Stimulated activated CD8-positive, alpha-beta memory T cell treated with anti-CD3 and anti-CD28 coated beads, Interleukin-4, amount 100 ng/mL, for 24 hours (primary cell): Measurements from ENCODE around the gene CBFA2T3.
"Not testable (repeated sequence)": the region's sequence is repeated elsewhere in the genome, so short reads cannot be mapped to it uniquely, and the experiment has no call there.

Experiments used
- DNase-seq: peaks from one replicate; pipeline ENCODE4 v3.0.0-alpha.2; 2020; ENCODE audit warnings: low read depth

The CBFA2T3 gene

DNA sequence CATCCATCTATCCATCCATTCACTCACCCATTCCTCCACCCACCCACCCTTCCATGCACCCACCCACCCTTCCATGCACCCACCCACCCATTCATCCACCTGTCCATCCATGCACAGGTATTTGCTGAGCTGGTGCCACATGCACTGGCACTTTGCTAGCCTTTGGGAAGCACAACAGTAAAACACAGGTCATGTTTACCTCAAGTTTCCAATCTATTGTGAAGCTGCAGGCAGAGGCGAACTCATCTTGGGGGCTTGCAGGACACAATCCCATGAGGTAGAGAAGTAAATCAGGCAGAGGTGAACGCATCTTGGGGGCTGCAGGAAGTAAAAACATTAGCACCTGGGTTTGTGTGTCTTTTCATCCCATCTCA lies 35.6 kb upstream of the CBFA2T3 start:
- DNase-seq = no peak

DNA sequence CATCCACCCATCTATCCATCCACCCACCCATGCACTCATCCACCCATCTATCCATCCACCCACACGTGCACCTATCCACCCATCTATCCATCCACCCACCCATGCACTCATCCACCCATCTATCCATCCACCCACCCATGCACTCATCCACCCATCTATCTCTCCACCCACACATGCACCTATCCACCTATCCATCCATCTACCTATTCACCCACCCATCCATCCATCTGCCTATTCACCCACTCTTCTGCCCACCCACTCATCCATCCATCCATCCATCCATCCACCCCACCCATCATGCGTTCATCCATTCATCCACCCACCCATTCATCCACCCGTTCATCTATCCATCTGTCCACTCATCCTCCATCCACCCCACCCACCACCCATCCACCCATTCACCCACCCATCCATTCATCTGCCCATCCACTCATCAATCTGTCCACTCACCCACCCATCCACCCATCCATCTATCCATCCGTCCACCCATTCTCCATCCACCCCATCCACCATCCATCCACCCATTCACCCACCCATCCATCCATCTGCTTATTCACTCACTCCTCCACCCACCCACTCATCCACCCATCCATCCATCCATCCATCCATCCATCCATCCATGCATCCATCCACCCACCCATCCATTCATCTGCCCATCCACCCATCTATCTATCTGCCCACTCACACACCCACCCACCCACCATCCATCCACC lies 35.1 kb upstream of the CBFA2T3 start:
- DNase-seq = no peak

DNA sequence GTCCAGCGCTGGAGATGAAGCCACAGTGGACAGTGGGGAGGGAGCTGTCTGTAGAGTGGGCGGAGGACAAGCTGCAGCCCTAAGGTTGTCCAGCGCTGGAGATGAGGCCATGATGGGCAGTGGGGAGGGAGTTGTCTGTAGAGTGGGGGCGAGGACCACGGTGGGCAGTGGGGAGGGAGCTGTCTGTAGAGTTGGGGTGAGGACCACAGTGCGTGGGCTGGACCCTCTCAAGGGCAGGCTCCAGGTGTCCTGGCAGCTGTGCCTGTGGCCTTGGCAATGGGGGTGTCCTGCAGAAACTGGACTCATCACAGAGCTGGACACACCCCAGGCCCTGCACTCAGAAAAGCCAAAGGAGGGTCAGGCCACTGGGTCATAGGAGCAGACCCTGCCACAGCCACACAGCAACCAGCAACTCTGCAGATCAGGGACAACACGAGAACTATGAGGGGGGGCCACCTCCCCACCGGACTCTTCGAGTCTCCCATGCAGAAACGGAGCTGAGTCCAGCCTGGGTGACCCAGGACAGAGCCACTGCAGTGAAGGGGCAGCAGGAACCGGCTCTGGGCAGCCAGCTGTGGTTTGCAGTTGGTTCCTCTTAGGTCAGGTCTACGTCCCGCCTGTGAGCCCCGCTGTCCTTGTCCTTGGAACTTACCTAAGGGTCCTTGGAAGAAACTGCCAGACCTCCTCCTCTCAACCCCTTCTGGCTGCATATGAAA lies 33.4 kb upstream of the CBFA2T3 start:
- DNase-seq = no peak

DNA sequence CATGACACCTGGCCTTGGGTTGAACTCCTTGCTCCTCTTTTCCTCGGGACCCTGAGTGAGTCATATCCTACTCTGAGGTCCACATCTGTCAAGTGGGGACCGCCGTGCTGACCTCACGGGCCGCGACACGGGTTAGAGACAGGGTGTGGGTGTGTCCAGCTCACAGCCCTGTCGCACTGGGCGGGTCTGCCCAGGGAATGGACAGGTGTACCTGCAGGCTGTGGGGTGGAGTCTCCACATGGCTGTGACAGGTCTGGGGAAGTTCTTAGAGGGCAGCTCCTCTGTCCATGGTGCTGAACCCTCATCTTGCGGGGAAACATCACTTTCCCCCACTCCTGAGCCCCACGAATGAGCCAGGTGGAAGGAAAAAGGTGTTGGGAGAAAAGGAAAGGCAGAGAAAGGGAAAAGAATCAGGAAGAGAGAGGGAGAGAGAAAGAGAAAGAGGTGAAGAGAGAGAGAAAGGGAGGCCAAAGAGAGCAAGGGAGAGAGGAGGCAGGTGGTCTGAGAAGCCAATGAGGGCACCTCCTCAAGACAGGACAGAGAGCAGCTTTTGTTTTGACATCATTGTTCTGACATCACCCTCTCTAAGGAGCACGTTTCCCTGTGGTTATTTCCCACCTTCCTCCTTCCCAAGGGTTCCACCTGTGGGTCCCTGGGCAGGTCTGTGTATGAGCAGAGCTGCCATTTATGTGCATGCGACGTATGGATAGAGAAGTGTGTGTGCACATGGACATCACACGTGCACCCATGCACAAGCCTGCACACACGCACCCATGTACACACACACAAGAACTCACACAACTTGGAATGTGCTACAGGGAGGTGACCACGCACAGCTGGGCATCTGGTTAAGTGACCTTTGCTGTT lies 32.6 kb upstream of the CBFA2T3 start:
- DNase-seq = no peak

DNA sequence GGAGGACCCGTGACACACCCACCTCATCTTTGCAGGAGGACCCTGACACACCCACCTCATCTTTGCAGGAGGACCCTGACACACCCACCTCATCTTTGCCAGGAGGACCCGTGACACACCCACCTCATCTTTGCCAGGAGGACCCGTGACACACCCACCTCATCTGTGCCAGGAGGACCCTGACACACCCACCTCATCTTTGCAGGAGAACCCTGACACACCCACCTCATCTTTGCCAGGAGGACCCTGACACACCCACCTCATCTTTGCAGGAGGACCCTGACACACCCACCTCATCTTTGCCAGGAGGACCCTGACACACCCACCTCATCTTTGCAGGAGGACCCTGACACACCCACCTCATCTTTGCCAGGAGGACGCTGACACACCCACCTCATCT lies 31.8 kb upstream of the CBFA2T3 start:
- DNase-seq = not testable (repeated sequence)

DNA sequence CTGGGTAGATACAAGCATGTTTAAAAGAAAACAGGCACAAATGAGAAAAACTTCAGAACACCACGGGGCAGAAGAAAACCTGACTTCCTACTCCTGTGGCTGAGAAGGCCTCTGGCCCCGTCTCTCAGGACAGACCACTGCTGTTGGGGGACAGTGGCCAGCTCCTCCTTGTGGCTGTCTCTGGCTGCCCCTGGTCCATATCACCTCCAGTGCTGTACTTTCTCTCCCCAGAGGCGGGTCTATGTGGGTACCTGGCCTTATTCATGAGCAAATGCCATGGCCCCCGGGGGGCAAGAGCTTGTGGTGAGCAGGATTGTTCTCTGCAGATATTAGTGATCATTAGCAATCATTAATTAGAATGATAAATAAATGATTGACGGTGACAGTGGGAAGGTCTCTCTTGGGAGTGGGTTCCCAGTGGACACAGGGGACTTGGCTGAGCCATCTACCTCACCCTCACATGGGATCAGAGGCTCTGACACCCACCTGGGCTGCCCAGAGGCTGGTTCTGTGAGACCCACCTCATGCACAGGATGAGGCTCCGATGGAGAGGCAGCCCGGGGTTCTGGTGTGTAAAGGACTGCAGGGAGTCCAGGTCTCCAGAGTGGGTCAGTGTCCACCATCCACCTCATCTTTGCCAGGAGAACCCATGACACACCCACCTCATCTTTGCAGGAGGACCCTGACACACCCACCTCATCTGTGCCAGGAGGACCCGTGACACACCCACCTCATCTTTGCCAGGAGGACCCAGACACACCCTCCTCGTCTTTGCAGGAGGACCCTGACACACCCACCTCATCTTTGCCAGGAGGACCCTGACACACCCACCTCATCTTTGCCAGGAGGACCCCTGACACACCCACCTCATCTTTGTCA lies 30.6 kb upstream of the CBFA2T3 start:
- DNase-seq = no peak

DNA sequence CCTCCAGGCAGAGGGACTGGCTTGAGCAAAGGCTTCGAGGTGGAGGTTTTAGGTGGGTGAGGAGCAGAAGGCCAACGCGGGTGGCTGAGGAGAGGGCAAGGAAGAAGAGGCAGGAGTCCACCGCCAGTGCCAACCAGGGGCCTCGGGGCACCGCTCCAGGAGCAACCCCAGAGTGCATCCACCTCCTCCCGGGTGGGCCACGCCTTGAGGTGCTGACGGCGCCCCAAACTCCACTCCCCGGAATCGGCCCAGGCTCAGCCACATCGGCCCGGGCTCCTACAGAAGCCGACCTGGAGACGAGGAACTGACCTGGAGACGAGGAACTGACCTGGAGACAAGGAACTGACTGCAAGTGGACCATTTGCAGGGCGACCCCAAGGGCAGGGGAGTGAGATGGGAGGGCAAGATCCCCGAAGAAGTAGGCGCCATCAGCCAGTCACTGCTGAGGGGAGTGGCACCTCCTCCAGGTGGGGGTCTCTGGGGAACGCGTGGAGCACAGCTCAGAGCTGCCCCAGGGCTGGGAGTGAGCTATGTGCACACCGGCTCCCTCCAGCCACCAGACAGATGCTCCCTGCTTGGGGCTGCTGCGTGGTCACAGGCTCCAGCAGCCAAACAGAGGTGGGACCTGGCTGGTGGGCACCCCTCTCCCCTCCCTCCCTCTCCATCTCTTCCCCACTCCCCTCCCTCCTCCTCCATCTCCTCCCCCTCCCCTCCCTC lies 29.2 kb upstream of the CBFA2T3 start:
- DNase-seq = no peak

DNA sequence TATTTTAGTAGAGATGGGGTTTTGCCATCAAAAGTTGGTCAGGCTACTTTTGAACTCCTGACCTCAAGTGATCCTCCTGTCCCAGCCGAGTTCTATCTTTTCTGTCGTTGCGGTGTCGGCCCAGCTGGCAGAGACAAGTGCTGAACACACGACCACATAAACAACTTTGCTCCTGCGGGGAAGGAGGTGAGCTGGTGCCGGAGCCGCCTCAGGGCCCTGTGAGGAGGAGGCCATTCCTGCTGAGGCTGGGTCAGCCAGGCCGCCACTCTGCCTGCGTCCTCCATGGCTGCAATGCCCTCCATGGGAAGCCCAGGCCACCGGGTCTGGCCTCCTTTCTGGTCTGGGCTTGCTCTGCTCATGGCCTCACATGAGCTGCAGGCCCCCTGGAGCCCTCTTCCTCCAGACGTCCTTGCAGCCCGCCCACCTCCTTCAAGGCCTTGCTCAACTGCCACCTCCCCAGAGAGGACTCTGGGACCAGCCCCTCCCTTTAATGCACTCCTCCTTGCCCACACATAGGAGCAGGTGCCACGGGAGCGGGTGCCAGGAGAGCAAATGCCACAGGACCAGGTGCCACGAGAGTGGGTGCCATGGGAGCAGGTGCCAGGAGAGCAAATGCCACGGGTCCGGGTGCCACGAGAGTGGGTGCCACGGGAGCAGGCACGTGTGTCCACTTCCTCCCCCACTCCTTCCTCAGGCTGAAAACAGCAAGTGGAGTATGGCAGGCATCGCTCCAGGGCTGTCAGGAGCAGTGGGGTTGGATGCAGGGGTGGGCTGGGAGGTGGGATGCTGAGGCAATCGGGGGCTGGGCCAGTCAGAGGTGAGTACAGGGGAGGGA lies 28.4 kb upstream of the CBFA2T3 start:
- DNase-seq = no peak

DNA sequence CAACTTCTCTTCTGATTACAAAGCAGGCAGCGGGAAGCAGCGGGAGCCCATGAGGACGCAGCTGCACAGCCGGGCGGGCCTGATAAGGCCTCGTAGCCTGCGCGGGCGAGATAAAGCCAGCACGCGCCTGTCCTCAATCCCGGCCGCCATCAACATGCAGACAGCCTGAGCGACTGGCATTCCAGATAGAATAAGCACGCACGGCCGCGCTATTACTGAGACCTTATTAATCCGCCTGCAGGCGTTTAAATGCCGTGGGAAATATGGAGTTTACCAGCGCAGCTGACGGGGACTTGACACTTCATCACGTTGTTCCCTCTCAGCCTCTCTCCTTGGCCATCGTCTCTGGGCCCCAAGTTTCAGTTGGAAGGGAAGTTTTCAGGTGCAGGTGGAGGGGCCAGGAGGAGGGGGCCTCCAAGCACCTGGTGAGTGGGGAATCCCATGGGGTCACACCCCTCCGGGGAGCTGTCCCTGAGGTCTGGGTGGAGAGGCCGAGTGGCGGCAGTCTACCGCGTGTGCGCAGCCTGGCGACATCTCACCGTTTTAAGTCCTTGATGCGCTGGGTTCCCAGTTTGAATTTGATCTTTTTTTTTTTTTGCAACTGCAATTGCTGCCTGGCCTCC lies 27.3 kb upstream of the CBFA2T3 start:
- DNase-seq = no peak

DNA sequence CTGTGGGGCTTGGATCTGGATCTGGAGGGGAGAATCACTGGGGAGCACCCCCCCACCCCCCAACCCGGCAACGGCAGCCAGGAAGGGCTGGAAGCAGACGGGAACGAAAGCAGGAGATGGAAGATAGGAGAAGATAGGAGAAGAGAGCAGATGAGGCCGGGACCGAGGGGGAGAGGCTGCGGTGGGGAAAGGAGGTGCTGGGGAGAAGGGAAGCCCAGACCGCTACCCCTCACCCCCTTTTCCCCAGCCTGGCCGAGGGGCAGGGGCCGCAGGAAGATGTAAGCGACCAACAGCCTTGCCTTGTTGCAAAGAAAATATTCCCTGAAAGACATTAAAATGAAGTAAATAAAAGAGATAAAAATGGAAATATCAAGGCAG lies 26.8 kb upstream of the CBFA2T3 start:
- DNase-seq = no peak

DNA sequence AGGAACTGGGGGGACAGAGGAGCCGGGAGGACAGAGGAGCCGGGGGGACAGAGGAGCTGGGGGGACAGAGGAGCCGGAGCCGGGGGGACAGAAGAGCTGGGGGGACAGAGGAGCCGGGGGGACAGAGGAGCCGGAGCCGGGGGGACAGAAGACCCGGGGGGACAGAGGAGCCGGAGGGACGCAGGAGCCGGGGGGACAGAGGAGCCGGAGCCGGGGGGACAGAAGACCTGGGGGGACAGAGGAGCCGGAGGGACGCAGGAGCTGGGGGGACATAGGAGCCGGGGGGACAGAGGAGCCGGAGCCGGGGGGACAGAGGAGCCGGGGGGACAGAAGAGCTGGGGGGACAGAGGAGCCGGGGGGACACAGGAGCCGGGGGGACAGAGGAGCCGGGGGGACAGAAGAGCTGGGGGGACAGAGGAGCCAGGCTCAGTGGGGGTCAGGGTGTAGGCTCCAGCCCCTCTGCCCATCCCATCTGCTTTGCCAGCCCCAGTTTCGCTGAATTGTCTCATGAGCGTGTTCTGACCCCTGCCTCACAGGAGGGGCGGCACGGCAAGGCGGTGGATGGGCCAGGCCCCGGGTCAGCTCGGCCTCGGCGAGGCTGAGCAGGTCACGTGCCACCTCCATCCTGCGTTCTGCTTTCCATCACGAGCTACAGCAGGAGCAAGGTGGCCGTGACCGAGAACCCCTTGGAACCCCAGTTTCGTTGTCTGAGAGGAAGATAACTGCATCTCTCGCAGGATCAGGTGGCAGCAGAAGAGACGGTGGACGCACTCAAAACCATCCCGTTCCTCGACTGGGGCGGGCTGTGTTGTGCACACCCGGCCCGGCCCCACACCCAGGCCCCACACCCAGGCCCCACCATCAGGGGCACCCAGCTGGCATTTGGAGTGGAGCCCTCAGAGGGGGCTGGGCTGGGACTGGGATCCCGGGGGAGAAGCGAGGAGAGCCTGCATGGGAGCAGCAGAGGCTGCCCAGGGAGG lies 26.1 kb upstream of the CBFA2T3 start:
- no peak for DNase-seq

DNA sequence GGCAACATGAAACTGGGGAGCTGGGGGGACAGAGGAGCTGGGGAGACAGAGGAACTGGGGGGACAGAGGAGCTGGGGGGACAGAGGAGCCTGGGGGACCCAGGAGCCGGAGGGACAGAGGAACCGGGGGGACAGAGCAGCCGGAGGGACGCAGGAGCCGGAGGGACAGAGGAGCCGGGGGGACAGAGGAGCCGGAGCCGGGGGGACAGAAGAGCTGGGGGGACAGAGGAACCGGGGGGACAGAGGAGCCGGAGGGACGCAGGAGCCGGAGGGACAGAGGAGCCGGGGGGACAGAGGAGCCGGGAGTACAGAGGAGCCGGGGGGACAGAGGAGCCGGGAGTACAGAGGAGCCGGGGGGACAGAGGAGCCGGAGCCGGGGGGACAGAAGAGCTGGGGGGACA lies 25.1 kb upstream of the CBFA2T3 start:
- not testable (repeated sequence) for DNase-seq

DNA sequence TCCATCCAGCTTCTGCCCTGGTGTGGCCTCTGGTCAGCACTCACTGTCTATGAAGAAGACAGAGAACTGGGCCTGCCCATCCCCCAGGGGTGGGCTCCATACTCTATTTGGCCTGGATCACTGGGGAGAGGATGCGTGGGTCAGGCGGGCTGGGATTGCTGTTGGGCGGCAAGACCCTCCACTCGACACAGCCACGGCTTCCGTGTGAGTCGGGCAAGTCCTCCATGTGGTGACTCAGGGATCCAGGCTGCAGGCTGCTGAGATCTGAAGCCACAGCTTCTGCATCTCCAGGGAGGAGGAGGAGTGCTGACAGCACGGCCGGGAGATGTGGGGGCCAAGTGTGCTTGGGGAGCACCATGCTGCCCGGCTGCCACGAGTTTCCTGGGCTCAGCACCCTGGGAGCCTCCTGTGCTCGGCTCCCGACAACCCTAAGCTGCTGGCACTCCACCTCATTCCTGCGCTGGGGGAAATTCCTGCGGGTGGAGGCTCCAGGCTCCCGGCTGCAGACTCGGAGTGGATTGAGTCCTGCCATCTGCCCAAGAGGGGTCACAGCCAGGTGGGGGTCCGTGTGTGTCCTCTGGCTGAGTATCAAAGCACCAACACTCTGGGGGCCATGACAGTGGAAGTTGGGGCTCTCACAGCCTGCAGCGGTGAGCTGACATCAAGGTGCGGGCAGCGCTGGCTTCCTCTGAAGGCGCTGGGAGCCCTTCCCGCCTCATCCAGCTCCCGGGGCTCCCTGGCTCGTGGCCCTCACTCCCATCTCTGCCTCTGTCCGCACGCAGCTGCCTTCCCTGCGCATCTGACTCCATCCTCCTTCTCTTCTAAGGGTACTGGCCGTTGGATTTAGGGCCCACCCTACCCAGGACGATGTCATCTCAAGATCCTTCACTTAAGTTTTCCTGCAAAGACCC lies 24.4 kb upstream of the CBFA2T3 start:
- DNase-seq = no peak

DNA sequence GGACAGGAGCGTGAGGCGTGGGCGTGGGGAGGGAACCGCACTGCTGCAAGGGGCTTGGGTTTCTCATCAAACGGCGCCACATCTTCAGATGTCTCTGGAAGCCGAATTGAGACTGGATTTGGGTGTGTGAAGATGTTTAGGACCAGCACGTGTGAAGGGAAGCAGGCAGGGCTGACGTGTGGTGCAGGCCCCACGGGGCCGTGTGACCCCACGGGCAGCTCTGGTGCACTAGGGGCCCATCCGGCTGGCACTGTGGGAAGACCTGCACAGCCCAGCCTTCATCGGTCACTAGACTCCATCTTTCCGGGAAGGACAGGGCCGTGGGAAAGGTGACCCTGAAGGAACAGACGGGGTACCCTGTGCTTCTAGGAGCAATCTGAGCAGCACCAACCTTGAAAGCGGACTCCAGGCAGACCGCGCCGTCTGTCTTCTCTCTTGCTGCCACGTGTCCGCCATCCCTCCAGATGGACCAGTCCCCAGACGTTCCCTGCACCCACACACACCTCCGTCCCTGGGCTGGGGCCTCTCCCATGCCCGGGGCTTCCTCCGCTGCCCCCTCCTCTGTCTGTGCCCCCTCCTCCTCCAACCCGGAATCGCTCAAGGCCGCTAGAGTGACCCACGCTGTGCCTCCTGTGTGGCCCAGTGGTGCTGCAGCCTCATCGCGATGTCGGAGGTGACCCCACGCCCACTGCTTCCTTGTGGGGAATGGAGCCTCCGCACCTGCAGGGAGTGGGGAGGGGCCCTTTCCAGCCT lies 23.4 kb upstream of the CBFA2T3 start:
- DNase-seq = peak; percentile 39

DNA sequence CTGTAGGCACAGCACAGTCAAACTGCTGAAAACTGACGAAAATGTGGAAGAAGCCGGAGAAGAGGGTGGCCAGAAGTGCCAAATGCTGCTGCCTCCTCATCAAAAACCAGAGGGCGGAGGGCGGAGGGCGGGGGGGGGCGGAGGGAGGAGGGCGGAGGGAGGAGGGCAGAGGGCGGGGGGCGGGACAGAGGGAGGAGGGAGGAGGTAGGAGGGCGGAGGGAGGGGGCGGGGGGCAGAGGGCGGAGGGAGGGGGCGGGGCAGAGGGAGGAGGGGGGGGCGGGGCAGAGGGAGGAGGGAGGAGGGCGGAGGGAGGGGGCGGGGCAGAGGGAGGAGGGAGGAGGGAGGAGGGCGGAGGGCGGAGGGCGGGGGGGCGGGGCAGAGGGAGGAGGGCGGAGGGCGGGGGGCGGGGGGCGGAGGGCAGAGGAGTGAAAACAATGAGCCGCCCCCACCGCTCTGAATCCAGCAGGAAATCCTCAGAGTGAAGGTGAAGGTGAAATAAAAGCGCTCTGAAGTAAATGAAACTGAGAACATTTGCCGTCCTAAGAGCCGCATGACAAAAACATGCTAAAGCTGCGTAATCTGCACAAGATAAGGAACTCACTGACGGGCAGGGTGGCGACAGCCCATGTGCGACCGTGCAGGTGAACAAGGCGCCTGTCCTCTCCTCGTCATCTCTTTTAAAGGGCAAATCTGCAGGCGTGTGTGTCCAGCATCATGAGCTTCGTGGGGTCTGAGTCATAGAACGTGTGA lies 22.6 kb upstream of the CBFA2T3 start:
- no peak for DNase-seq
